HFF-Myc (cell line): ENCODE results near the gene MYO15A.

Experiments
- DNase-seq: peaks from one replicate; pipeline ENCODE4 v3.0.0-alpha.2; 2011; ENCODE audit warnings: low read depth; ENCODE audit errors: extremely low read depth
- H3K4me3 ChIP-seq: replicated peaks from 2 replicates; pipeline ENCODE4 v1.5.1; 2011; ENCODE audit warnings: low read depth, mild to moderate bottlenecking, control low read depth, low read length
- CTCF ChIP-seq: IDR thresholded peaks from 2 replicates; pipeline ENCODE4 v1.5.1; 2012; ENCODE audit warnings: mild to moderate bottlenecking, low read depth, low read length, control low read depth; ENCODE audit errors: missing control alignments

MYO15A gene

GRCh38 chr17:18139949-18140348, 31.4 kb downstream of the MYO15A start:
- no peak for DNase-seq
- no peak overlapping the region for H3K4me3 ChIP-seq
- peak; percentile 18 for TF ChIP-seq CTCF

GRCh38 chr17:18140648-18141047, 32.1 kb downstream of the MYO15A start:
- TF ChIP-seq CTCF: no peak
- no peak overlapping the region for H3K4me3 ChIP-seq
- DNase-seq: no peak

GRCh38 chr17:18141210-18141803, 32.8 kb downstream of the MYO15A start:
- peak; percentile 51 for TF ChIP-seq CTCF
- peak; percentile 29 for DNase-seq
- H3K4me3 ChIP-seq: no peak overlapping the region

GRCh38 chr17:18142417-18142816, 33.9 kb downstream of the MYO15A start:
- no peak for TF ChIP-seq CTCF
- H3K4me3 ChIP-seq: no peak overlapping the region
- DNase-seq: no peak

GRCh38 chr17:18143044-18143936, 34.7 kb downstream of the MYO15A start:
- TF ChIP-seq CTCF: peak; percentile 49
- no peak for DNase-seq
- H3K4me3 ChIP-seq: no peak overlapping the region

GRCh38 chr17:18144261-18144660, 35.7 kb downstream of the MYO15A start:
- no peak for TF ChIP-seq CTCF
- H3K4me3 ChIP-seq: no peak overlapping the region
- no peak for DNase-seq

GRCh38 chr17:18144855-18145254, 36.3 kb downstream of the MYO15A start:
- no peak overlapping the region for H3K4me3 ChIP-seq

More at GRCh38 chr17:18144855-18145254, 36.3 kb downstream of the MYO15A start:
- no peak for TF ChIP-seq CTCF
- no peak for DNase-seq
